Measurements from ENCODE around the gene ASPA. TPM values are rescaled to one million over a fixed set of nuclear protein-coding genes. Genes with fewer than 3 reads are reported as not detected.

Gene ASPA
- total RNA-seq, 2 donors from 2014 or later, result 0.16 TPM; not detected in 1

DNA sequence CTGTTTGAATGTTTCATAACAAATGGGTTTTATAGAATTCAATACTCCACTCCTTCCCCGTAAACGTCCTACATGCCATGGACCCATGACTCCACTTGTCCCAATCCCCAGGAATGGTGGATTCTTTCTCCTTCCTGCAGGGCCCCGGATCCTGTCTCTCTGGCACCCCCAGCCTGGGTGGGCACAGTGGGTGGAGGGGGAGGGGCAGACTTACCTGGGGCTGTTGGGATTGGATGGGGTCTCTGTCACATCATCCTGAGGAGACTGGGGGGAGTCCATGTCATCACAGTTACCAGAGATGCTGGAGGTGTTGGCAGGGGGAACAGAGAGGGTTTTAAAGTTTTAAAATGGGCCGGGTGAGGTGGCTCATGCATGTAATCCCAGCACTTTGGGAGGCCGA, 68.6 kb downstream of the ASPA start:
- H3K36me3 Mint-ChIP-seq, result no peaks in the 10 kb centered on the region
- H3K9me3 Mint-ChIP-seq, result peaks cover 0 to 2% of the 10 kb centered on the region in 2 donors
- no peak for ATAC-seq
- DNase-seq (ENCODE audit: low spot score in 2 of 2), result no peak
- no peak overlapping the region for H3K27ac Mint-ChIP-seq

- peaks cover 3 to 7% of the 10 kb centered on the region in 2 donors for H3K9me3 Mint-ChIP-seq
- no peak overlapping the region for H3K27ac Mint-ChIP-seq
- ATAC-seq (no peak), DNase-seq (ENCODE audit: low spot score in 2 of 2) (no peak)
- H3K36me3 Mint-ChIP-seq, result no peaks in the 10 kb centered on the region
These were observed 69.4 kb downstream of the ASPA start for GRCh38 chr17:3545151-3545550.

GRCh38 chr17:3546521-3546920, 70.7 kb downstream of the ASPA start:
- Mint-ChIP-seq H3K27ac (no peak overlapping the region), H3K36me3 (no peaks in the 10 kb centered on the region)
- no peak for DNase-seq (ENCODE audit: low spot score in 2 of 2)

GRCh38 chr17:3546997-3547396, 71.2 kb downstream of the ASPA start:
- H3K27ac Mint-ChIP-seq, result no peak overlapping the region
- DNase-seq (ENCODE audit: low spot score in 2 of 2), result no peak
- peaks cover 3 to 7% of the 10 kb centered on the region in 2 donors for H3K9me3 Mint-ChIP-seq
- no peaks in the 10 kb centered on the region for H3K36me3 Mint-ChIP-seq
- no peak for ATAC-seq

More at GRCh38 chr17:3546521-3546920, 70.7 kb downstream of the ASPA start:
- ATAC-seq, result no peak
- peaks cover 3 to 7% of the 10 kb centered on the region in 2 donors for H3K9me3 Mint-ChIP-seq

GRCh38 chr17:3547628-3548027, 71.8 kb downstream of the ASPA start:
- no peak overlapping the region for H3K27ac Mint-ChIP-seq
- H3K36me3 Mint-ChIP-seq, result no peaks in the 10 kb centered on the region
- peaks cover 3 to 7% of the 10 kb centered on the region in 2 donors for H3K9me3 Mint-ChIP-seq
- ATAC-seq, result no peak
- no peak for DNase-seq (ENCODE audit: low spot score in 2 of 2)

DNA sequence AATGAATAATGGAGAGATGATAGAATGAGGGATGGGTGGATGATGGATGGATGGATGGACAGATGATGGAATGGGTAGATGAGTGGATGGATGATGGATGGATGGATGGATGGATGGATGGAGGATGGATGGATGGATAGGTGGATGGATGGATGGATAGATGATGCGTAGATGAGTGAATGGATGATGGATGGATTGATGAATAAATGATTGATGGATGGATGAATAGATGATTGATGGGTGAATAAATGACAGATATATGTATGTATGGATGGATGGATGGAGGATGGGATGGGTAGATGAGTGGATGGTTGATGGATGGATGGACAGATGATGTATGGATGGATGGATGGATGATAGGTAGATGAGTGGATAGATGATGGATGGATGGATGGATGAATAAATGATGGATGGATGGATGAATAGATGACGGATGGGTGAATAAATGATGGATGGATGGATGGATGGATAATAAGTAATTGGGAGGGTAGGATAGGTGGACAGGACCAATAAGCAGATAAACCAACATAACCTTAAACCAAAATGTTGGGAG, 73.9 kb downstream of the ASPA start:
- ATAC-seq (no peak), DNase-seq (ENCODE audit: low spot score in 2 of 2) (no peak)
- Mint-ChIP-seq H3K36me3 (no peaks in the 10 kb centered on the region), H3K9me3 (peaks cover 3 to 7% of the 10 kb centered on the region in 2 donors), H3K27ac (peak overlapping the region in 1 of 2 donors; percentile 37)

GRCh38 chr17:3551189-3551588, 75.4 kb downstream of the ASPA start:
- Mint-ChIP-seq H3K9me3 (peaks cover 3 to 7% of the 10 kb centered on the region in 2 donors), H3K27ac (no peak overlapping the region), H3K36me3 (no peaks in the 10 kb centered on the region)
- DNase-seq (ENCODE audit: low spot score in 2 of 2) (no peak), ATAC-seq (no peak)

- DNase-seq (ENCODE audit: low spot score in 2 of 2) (no peak), ATAC-seq (no peak)
- Mint-ChIP-seq H3K27ac (peak overlapping the region in 1 of 2 donors; percentile 14), H3K9me3 (peaks cover 3 to 7% of the 10 kb centered on the region in 2 donors), H3K36me3 (no peaks in the 10 kb centered on the region)
These were observed 77.1 kb downstream of the ASPA start for GRCh38 chr17:3552916-3553315.

Other genes starting within 250 kb of the ASPA start
- under 1 TPM in 1 of 2 donors, not detected in 1; 0.25 TPM for gene OR3A1, start 177.6 kb upstream of the ASPA start, total RNA-seq
- 1 to 10 TPM; 1.1 to 1.7 TPM for gene OR3A2, start 89.7 kb upstream of the ASPA start, total RNA-seq
- not detected for gene OR1E1, start 77.6 kb upstream of the ASPA start, total RNA-seq
- gene OR3A3, start 64.6 kb upstream of the ASPA start, total RNA-seq, result not detected
- gene OR1E2, start 42.2 kb upstream of the ASPA start, total RNA-seq, result not detected
- not detected for gene SPATA22, start 4.2 kb upstream of the ASPA start, total RNA-seq
- 1 to 10 TPM; 1.0 to 1.9 TPM for gene TRPV3, start 81.8 kb downstream of the ASPA start, total RNA-seq
- 1 to 10 TPM; 1.7 to 4.7 TPM for gene TRPV1, start 133.4 kb downstream of the ASPA start, total RNA-seq
- gene SHPK, start 160.3 kb downstream of the ASPA start, total RNA-seq, result 10 to 100 TPM in 1 of 2 donors, 1 to 10 TPM in 1; 8.5 to 13.6 TPM
- 1 to 10 TPM; 4.9 to 8.7 TPM for gene CTNS, start 160.8 kb downstream of the ASPA start, total RNA-seq
- gene TAX1BP3, start 192.6 kb downstream of the ASPA start, total RNA-seq, result 10 to 100 TPM; 17.2 to 24.7 TPM
- gene EMC6, start 192.8 kb downstream of the ASPA start, total RNA-seq, result 10 to 100 TPM; 41.6 to 49.8 TPM
- gene P2RX5, start 220.2 kb downstream of the ASPA start, total RNA-seq, result 100 to 1,000 TPM in 1 of 2 donors, 10 to 100 TPM in 1; 82.9 to 120 TPM
- 10 to 100 TPM; 24.0 to 26.6 TPM for gene HASPIN, start 247.9 kb downstream of the ASPA start, total RNA-seq